Ureter (tissue), 1 donor: ENCODE results near the gene PMEPA1. TPM values are rescaled to one million over a fixed set of nuclear protein-coding genes. Genes with fewer than 3 reads are reported as not detected.

Experiments
- DNase-seq: peaks from one replicate; pipeline ENCODE4 v3.0.0-alpha.2; 2020; ENCODE audit warnings: low spot score
- total RNA-seq: library from RNA; stranded (reverse); gene quantifications from one replicate; pipeline ENCODE4 v1.2.4, GENCODE V29; 2023
- donor health status: DM: yes; HTN: yes; CAD: no.

The PMEPA1 gene
- total RNA-seq, 1 donor from 2014 or later = 15.2 TPM

DNA sequence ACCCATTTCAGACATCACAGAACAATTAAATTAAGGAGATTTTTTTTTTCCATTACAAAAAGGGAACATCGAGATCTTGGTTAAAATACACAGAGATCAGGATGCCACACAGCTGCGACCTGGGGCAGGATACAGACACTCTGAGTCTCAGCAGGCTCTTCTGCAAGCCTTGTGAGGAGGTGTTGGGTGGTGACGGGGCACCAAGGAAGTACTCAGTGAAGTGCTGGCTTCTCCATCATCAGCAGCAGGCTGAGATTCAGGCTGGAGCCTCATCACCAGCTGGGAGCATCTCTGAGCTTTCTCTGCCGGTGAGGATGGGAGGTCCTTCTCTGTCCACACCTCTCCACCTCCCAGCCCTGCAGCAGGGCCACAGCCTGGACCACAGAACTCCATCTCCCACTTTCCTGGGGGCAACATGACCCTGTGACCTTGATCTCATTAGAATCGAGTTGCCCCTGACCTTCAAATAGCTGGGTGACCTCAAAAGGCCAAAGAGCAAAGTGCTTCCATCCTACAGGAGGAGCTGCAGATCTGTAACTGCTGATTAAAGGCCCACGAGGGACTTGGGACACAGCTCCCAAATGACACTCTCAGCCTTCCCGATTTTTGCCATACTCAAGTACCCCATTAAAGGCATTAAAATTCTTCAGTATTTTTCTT is 16.0 kb downstream of the PMEPA1 start:
- DNase-seq = no peak

DNA sequence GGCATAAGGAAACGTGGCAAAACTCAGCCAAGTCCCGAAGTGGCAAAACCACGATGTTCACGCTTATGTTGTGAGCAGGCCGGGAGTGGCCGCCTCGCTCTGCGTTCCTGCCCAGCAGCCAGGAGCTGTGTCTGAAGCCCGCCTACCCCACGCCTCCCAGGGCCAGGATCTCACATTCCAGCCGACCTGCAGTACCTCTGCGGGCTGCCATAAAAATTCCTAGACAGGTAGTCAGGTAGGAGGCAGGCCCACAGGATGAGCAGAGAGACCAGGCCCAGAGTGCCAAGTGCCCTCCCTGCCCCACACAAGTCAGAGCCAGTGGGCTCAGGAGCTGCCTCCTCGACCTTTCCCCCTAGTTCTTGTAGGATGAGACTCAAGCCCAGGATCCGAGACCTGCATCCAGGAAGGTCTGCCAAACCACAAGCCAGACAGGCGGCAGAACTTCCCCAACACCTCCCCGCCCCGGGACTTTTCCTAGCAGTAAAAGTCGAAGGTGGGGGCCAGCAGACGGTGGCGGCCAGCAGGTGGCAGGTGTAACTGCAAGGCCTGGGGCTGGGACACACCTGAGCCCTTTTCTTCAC is 16.7 kb downstream of the PMEPA1 start:
- no peak for DNase-seq

DNA sequence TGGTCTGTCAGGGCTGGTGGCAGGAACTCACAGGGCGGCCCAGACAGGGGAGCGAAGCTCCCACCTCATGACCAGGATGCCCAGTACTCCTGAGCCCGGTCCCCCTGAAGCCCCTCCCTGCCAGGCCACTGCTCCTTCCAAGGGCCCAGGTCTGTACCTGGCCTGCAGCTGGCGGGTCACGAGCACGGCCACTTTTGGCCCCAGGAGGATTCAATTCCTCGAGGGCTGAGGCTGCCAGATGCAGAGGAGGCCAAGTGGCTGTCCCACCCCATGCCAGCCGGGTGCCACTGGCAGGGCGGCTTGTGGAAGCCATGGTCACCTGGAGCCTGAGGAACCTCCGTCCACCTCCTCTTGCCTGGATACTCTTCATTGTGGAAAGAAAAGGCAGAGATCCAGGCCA is 17.4 kb downstream of the PMEPA1 start:
- no peak for DNase-seq

DNA sequence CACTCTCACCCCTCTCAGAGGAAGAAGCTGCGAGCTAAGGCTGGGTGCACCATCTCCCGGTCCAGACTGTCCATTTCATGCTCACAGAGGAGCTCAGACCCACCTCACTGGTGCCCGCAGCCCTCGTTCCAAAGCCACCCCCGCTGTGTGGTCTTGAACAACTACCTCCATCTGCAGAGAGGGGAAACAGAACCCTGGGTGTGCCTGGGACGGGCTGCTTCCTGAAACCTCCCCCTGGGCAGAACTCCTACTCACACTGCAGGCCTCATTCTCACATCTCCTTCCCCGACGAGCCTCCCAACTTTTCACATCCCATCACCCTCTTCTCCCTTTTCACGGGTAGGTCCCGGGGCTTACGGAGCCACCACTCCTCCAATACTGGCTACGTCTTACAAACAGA is 18.1 kb downstream of the PMEPA1 start:
- no peak for DNase-seq

DNA sequence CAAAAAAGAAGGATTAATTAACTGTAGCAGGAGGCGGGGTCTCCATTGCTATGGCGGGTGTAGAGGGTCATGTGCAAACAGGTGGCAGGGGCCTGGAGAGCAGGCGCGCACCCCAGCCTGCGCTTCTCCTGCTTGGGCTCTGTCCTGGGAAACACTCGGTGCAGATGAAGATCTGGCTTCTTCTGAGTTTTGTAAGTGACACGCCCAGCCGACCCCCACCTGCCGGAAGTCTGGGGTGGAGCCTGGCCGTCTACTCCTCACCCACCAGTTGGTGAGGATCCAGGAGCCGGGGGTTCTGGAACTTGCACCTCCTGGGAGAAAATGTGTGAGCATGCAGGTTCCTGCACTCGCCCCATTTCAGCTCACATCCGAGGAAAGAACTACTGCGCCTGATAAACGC is 19.3 kb downstream of the PMEPA1 start:
- DNase-seq = no peak

DNA sequence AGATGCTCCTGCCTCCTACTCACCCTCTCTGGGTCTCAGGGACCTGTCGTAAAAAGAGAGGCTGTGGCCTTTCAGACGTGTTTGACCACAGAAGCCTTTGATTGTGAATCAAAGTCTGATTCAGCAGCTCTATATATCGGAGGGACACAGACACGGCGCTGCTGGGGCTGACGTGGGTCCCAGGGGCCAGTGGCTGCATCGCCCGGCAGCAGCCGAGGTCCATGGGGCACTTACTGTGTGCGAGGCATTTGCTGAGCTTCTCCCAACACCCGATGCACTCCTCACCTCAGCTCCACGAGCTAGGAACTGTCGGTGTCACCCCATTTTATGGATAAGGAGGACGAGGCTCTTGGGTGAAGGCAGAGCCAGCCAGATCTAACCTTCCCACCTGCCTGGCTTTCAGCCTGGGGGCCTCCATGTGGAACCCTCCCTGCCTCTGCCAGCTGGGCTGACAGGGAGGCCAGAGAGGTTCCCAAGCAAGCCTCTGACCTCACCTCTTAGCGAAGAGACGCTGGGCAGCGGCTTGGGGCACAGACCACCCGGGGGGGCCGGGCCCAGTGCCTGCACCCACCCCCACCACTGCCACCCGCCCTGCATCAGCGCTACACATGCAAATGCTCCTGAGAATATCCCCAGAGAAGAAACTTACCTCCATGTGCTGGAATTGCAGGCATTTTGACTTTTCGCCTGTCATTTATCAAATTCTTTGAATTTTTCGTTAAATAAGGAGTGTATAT is 19.9 kb downstream of the PMEPA1 start:
- no peak for DNase-seq

DNA sequence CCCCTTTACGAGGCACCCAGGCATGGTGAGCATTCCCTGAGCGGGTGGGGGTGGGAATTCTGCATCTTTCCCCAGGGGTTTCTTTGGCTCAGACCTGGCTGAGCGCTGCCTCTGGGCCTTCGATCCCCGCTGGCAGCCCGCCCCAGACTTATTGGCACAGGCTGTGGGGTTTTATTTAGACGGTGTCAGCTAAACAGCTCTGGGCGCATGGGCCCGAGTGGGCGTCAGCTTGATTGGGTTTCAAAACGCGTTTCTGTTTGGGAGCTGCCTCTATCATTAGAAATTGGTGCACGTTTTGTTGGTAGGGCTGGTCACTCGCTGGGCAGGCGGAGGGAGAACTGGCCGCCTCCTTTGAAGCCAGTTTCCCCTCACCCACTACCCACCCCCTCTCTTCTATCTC is 21.0 kb downstream of the PMEPA1 start:
- DNase-seq = no peak

DNA sequence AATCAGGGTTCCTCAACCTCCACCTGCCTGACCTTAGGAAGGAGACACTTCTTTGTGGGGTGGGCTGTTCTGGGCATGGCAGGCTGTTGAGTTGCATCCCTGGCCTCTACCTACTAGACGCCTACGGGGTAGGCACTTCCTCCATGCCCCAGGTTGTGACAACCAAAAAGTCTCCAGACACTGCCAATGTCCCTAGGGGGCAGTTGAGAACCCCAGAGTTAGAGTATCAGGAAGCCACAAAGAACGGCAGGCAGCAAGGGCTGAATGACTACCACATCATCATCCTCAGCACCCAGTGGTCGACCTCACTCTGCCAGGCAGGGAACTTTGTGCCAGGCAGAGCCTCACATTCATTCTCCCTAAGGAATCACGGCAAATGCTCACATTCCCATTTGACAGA is 21.5 kb downstream of the PMEPA1 start:
- no peak for DNase-seq

DNA sequence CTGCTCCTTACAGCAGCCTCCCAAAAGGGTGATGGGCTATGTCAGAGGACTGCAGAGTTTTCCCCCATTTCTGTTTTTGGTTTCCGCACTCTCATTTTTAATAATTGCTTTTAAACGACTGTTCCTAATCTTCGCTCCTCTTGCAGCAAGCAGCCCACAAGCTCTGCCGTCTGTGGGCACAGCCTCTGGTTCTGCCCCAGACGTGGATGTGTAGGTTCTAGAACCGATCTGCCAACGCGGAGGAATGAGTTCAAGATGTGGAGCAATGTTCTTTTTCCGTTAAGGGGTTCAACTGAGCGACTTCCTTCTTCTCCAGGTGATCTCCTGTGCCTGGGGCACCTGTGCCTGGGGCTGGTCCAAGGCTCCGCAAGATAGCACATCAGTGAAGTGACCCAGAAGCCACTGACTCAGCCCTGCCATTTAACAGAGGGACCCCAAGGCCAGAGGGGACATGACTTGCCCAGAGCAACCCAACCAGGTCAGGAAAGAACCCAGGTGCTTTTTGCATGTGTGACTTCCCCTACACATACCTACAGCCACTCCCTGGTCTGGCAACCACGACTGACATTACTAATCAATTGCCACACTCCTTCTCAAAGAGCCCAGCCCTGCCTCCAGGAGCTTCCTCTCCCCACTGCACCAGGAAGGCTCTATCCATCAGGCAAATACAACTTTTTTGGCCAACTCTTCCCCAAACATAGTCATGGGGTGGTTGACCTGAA is 22.7 kb downstream of the PMEPA1 start:
- DNase-seq = no peak

DNA sequence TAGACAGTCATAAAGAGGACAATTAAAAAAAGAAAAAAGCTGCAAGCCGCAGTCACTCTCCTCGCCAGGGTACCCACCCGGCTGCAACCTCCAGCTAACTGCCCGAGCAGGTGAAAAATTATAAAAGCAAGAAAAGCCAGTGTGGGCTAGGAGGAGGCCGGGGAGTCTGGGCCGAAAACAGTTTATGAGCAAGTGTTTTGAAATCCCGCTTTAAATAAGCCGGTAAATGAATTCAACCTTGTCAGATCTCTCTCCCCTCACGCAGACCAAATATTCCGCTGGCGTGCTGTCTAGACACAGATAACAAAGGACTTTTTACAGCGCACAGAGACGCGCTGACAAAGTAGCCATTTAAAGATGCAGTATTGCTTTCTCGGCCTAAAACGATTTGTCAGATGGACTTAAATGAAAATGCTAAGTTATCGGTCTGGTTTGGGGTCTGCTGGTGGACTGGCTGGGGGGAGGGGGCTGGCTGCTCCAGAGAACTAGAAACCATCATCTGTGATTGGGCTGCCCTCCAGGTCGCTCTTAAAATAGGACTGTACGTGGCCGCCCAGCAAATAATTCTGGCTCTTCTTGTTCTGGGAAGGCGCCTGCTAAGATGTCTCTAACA is 24.6 kb downstream of the PMEPA1 start:
- no peak for DNase-seq

DNA sequence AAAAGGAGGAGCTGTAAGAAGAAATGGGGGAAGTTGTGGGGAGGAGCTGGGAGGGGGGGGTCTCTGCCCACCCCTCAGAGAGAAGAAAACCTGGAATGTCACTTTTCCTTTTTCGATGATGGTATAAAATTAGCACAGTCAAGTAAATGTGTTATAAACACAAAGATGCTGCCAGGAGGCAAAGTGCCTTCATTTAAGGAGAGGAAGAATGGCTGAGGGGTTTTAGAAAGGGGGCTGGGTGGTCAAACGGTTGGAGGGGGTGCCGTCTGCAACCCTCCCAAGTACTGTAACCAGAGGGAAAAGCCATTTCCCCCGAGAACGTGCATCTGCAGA is 25.0 kb downstream of the PMEPA1 start:
- no peak for DNase-seq

DNA sequence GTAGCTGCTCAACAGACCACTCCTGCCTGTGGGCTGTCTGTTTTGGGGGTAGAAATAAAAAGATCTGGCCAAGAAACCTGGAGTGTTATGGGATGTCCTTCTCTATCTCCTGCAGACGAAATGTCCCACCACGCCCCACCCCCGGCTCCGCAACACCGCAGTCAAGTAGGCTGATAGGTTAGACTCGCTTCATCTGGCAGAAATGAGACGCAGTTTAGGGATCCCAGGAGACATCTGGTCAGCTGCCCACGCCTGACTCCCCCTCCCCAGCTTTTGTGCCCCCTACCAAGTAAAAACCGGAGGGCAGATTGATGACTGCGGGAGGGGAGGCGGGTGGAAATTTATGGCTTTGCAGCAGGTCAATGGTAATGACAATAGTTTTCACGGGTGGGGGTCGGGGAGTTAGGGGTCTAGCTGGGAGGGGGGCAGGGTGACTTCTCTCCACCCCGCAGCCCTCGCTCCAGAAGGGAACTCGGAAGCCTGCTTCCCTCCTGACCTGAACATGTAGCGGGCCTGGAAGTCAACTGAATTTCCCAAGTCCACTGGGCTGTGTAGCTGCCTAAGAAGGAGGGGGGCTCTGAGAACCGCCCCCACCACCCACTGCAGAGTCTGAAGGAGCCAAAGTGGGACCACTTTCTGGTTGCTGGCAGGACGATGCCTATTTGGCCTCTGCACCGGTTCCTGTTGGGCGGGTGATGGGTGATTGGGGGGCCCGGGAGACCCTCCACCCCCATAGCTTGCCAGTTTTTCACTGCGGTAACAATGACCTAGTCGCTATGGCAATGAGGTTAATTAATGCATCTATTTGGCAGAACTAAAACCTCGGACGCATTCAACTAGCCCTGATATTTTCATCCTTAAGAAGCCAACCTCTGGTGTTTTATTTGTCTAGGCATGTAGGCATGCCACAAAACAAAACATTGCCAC is 25.7 kb downstream of the PMEPA1 start:
- DNase-seq = no peak

DNA sequence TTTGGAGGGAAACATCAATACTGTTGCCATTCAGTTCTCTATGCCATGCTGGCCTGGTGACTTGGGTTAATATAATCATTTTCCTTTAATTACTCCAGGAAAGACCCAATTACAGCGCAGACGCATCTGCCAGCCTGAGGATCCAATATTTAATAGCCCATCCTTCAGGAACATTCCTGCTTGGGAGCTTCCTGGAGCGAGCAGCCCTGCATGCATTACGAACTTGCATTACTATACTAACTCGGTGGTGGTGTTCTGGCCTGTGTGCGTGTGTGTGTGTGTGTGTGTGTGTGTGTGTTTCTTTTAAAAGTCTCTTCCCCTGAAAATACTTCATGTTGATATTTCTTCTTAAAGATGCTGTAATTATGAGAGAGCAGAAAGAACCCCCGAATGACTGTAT is 26.5 kb downstream of the PMEPA1 start:
- no peak for DNase-seq

DNA sequence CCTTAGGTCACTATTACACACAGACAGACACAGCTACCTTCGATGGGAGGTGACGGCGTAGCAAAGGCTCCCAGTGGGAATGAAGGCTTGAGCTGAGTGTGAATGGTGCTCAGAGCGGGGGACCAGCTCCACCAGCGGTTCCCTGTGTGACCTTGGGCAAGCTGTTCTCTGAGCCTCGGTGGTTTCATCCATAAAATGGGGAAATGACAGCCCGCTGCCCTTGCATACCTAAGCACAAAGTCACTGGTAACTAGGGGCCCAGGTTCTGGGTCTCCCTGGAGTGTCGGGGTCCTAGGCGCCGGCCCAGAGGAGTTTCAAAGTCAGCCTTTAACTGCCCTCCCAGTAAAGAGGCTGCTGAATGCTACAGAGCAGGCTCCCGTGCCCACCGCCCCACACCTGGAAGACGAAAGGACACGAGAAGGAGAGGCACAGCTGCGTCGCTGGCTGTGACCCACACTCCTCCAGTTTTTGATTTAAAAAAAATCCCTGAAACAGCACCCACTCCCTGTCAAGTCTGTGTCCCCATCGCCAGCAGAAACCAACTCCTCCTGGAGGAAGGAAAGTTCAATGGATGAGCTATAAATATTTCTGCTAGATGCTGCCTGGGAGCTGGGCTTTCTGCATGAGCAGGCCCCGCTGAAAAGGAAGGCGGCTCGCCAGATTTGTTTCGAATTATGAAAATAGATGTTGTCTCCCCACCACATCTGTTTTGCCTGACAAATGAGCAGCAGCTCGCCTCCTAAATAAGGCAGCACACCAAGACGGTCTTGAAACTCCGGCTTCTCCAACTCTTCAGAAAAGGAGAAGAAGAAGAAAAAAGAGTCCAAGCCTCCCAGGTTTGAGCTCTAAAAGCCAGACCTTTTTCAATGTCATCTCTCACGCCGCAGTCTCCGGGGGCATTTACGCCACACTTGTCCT is 27.4 kb downstream of the PMEPA1 start:
- no peak for DNase-seq

DNA sequence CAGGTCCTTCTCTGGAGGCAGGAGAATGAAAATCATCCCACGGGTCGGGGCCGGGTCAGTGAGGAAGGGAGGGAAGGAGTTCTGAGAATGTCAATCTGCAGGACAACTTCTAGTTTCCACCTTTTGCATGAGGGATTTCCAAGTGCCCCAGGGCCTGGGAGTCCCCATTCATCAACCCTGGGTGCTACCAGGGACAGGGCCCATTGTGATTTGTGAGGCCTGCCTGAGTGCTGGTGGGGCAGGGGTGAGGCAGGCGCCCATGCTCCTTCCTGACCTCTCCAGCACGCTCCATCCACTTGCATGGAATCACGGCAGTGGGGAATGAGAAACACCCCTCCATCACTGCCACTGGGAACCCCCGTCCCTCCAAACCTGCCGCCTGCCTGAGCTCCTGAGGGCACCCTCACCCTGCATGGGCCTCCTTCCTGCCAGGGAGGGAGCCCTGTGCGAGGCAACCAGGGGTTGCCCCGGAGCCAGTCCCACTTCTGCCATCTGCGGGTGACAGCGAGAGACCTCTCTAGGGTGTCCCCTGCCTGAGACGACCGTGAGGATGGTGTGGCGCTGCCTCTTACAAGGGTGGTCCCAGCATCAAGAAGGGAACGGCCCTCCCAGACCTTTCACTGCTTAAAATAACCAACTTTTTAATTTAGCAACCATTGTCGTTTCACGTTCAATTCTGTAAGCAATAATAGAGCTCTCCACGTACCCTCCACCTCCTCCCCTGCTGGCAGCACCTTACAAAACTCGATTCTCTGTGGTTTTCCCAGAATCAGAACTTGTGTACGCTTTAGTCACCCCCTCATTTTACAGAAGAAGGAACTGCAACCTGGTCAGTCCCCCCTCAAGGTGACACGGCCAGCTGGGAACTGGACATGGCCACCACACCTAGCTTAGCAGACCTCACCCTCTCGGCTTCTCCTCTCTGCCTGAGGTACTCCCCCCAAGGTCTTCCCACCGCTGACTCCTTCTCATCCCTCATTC is 28.6 kb downstream of the PMEPA1 start:
- DNase-seq = no peak

DNA sequence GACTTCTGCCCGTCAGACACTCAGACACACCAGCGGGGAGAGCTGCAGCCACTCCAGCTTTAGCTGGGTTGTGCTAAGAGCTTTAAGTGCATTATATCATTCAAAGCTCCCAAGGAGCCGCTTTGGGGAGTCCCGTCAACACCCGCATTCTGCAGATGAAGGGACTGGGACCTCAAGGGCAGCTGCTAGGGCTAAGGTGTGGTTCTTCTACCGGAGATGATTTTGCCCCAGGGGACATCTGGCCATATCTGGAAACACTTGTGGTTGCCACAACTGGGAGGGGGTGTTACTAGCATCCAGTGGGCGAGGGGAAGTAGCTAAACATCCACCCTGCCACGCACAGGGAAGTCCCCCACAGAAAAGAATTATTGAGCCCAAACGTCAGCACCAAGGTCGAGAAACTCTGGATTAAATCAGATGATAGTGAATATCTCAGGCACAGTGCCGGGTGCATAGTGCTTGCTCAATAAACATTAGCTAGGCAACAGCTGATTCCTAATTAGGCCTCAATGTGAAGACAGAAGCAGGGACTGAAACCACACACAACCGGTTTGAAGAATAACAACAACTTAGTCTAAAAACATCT is 29.6 kb downstream of the PMEPA1 start:
- no peak for DNase-seq

DNA sequence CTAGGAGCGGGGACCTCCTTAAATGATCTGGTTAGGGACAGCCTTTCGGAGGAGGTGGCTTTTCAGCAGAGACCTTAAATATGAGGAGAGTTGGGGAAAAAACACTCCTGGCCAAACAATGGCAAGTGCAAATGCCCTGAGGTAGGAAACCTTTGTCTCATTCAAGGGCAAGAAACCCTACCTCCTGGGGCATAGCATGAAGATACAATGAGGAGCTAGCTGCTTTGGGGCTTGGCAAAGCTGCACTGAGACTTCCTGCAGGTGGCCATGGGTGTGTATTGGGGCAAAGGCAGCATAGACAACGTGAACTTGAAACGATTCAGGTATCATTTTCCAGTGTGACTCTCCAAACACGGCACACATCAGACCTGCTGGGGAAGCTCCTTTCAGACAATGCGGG is 30.7 kb downstream of the PMEPA1 start:
- no peak for DNase-seq

DNA sequence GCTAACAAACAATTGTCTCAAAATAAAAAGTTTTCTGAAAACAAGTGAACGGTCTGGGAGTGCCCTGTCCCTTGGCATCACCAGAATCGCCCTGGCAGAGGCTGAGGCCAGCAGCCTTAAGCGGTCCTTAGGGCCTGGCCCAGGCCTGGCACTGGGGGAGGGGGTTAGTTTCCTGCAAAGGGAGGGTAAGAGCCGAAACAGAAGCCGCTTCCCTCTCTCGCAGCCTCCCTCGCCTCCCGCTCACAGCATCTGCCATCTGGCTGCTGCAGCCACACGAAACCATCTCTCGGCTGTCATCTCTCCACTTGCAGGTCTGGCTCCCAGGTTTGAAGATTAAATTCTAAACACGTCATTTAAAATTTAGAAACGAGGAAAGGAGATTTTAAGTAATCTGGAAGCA is 31.5 kb downstream of the PMEPA1 start:
- no peak for DNase-seq

DNA sequence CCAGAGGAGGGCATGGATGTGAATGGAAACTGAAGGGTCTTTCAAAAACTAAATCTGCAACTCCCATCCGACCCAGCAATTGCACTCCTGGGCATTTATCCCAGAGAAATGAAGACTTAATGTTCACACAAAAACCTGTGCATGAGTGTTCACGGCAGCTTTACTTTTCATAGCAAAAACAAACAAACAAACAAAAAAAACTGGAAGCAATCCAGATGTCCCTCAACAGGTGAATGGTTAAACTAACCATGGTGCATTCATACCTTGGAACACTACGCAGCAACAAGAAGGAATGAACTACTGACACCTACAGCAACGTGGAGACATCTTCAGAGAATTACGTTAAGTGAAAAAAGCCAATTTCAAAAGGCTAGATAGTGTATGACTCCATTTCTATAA is 32.2 kb downstream of the PMEPA1 start:
- DNase-seq = no peak
